GM12878 (cell line): ENCODE measurements around the gene LACRT.

Experiments
- CTCF ChIP-seq, 3 experiments: IDR thresholded peaks in 2 of 3; conservative IDR thresholded peaks in 1 of 3; 2 replicates each; pipeline ENCODE4 v1.5.1; 2011; ENCODE audit warnings: low read depth in 3 of 3, low read length in 3 of 3, mild to moderate bottlenecking in 3 of 3, control low read depth in 2 of 3, moderate library complexity in 2 of 3, inconsistent platforms in 1 of 3, mixed read lengths in 1 of 3; ENCODE audit not compliant: control insufficient read depth in 2 of 3, insufficient read depth in 1 of 3; ENCODE audit errors: extremely low read depth in 1 of 3
- EZH2 ChIP-seq: IDR thresholded peaks from 2 replicates; pipeline ENCODE4 v1.6.1; 2012; ENCODE audit warnings: low read depth, mild to moderate bottlenecking, control low read depth, inconsistent platforms, low read length, borderline replicate concordance; ENCODE audit not compliant: control insufficient read depth
- POLR2A ChIP-seq: IDR thresholded peaks from 2 replicates; pipeline ENCODE4 v1.6.1; 2011; ENCODE audit warnings: low read depth, mild to moderate bottlenecking, low read length
- SP1 ChIP-seq: IDR thresholded peaks from one replicate; pipeline ENCODE4 v1.6.1; 2011; ENCODE audit warnings: low read depth, low read length

GRCh38 chr12:54608769-54609168 lies 25.9 kb downstream of the LACRT start:
- TF ChIP-seq EZH2, result no peak
- no peak for TF ChIP-seq CTCF (IDR thresholded peaks at IDR 0.05 in 2 of 3, conservative IDR thresholded peaks at IDR 0.05 in 1 of 3; ENCODE audit: control insufficient read depth in 2 of 3, extremely low read depth in 1 of 3, insufficient read depth in 1 of 3, low read depth in 3 of 3, low read length in 3 of 3)
- TF ChIP-seq POLR2A, result no peak
- TF ChIP-seq SP1, result no peak
